Sigmoid colon (tissue), 4 donors: ENCODE results near the gene CDKN2A.

Source experiments
- EP300 ChIP-seq, 4 donors: sonication (generic); formaldehyde crosslinking; IDR thresholded peaks; one replicate each; pipeline ENCODE4 v1.6.1; 2017; ENCODE audit warnings: antibody characterized with exemption in 4 of 4
- POLR2A ChIP-seq, 2 donors: fragments of 450-650 bp; IDR thresholded peaks; one replicate each; pipeline ENCODE4 v1.6.1; 2016; ENCODE audit warnings: antibody characterized with exemption in 2 of 2, mild to moderate bottlenecking in 2 of 2, moderate library complexity in 2 of 2
- POLR2AphosphoS5 ChIP-seq, 4 donors: sonication (generic); formaldehyde crosslinking; IDR thresholded peaks; one replicate each; pipeline ENCODE4 v1.6.1; 2017; ENCODE audit warnings: antibody characterized with exemption in 4 of 4
- TF ChIP-seq, protein P1 (sequence below), 4 experiments: fragments of 450-650 bp in 3 of 4; fragments of 200-600 bp in 1 of 4; IDR thresholded peaks; one replicate each; pipeline ENCODE4 v1.5.1; 2016 to 2019; ENCODE audit warnings: antibody characterized with exemption in 4 of 4, mild to moderate bottlenecking in 3 of 4, moderate library complexity in 2 of 4

DNA sequence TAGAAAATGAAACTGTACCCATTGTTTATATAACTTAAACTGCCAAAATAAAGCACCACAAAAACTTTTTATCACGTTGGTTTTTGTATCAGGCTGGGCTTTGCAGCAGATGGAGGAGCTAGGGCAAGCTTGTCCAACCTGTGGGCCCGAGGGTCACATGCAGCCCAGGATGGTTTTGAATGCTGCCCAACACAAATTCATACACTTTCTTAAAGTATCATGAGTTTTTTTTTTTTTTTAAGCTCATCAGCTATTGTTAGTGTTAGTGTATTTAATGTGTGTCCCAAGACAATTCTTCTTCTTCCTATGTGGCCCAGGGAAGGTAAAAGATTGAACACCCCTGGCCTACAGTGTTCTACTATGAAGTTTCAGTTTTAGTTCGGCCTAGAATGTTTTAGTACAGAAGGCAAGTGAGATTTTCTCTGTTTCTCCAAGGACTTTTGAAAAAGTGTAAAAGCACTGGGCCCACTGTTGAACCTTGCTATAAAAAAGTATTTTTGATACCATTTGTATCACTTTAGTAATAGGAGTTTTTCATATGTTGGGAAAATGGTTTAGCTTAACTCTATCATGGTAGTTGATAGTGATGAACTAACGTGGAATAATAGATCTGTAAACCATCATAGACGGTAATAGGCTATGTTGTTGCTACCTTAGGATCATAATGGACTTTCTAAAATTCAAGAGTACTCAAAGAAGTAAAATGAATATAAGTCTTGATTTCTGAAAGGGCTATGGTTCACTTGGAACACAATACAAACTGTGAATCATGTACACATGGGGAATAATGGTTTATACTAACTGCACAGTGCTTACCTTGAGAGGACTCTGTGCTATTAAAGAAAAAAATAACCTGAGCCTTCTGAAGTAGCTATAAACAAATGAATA is 2.9 kb downstream of the CDKN2A start:
- TF ChIP-seq POLR2A (IDR thresholded peaks at IDR 0.05) (no peak), EP300 (IDR thresholded peaks at IDR 0.05) (no peak), POLR2AphosphoS5 (IDR thresholded peaks at IDR 0.05) (no peak)
- TF ChIP-seq, protein P1, sequence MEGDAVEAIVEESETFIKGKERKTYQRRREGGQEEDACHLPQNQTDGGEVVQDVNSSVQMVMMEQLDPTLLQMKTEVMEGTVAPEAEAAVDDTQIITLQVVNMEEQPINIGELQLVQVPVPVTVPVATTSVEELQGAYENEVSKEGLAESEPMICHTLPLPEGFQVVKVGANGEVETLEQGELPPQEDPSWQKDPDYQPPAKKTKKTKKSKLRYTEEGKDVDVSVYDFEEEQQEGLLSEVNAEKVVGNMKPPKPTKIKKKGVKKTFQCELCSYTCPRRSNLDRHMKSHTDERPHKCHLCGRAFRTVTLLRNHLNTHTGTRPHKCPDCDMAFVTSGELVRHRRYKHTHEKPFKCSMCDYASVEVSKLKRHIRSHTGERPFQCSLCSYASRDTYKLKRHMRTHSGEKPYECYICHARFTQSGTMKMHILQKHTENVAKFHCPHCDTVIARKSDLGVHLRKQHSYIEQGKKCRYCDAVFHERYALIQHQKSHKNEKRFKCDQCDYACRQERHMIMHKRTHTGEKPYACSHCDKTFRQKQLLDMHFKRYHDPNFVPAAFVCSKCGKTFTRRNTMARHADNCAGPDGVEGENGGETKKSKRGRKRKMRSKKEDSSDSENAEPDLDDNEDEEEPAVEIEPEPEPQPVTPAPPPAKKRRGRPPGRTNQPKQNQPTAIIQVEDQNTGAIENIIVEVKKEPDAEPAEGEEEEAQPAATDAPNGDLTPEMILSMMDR (IDR thresholded peaks at IDR 0.05): no peak
